Measurements from ENCODE around the gene PLA2G2D.

- TF ChIP-seq, protein P1, sequence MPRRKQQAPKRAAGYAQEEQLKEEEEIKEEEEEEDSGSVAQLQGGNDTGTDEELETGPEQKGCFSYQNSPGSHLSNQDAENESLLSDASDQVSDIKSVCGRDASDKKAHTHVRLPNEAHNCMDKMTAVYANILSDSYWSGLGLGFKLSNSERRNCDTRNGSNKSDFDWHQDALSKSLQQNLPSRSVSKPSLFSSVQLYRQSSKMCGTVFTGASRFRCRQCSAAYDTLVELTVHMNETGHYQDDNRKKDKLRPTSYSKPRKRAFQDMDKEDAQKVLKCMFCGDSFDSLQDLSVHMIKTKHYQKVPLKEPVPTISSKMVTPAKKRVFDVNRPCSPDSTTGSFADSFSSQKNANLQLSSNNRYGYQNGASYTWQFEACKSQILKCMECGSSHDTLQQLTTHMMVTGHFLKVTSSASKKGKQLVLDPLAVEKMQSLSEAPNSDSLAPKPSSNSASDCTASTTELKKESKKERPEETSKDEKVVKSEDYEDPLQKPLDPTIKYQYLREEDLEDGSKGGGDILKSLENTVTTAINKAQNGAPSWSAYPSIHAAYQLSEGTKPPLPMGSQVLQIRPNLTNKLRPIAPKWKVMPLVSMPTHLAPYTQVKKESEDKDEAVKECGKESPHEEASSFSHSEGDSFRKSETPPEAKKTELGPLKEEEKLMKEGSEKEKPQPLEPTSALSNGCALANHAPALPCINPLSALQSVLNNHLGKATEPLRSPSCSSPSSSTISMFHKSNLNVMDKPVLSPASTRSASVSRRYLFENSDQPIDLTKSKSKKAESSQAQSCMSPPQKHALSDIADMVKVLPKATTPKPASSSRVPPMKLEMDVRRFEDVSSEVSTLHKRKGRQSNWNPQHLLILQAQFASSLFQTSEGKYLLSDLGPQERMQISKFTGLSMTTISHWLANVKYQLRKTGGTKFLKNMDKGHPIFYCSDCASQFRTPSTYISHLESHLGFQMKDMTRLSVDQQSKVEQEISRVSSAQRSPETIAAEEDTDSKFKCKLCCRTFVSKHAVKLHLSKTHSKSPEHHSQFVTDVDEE (CRISPR knock-in tag; IDR thresholded peaks at IDR 0.05) = no peak
- TF ChIP-seq, protein P2, sequence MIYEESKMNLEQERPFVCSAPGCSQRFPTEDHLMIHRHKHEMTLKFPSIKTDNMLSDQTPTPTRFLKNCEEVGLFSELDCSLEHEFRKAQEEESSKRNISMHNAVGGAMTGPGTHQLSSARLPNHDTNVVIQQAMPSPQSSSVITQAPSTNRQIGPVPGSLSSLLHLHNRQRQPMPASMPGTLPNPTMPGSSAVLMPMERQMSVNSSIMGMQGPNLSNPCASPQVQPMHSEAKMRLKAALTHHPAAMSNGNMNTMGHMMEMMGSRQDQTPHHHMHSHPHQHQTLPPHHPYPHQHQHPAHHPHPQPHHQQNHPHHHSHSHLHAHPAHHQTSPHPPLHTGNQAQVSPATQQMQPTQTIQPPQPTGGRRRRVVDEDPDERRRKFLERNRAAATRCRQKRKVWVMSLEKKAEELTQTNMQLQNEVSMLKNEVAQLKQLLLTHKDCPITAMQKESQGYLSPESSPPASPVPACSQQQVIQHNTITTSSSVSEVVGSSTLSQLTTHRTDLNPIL (CRISPR knock-in tag; IDR thresholded peaks at IDR 0.05; ENCODE audit: low read depth) = no peak
- TF ChIP-seq CSRNP3 (CRISPR knock-in tag; IDR thresholded peaks at IDR 0.05) = no peak
- no peak for TF ChIP-seq ZFP3 (CRISPR knock-in tag; IDR thresholded peaks at IDR 0.05)
- TF ChIP-seq ZC3H10 (CRISPR knock-in tag; IDR thresholded peaks at IDR 0.05) = no peak
- TF ChIP-seq, protein P3, sequence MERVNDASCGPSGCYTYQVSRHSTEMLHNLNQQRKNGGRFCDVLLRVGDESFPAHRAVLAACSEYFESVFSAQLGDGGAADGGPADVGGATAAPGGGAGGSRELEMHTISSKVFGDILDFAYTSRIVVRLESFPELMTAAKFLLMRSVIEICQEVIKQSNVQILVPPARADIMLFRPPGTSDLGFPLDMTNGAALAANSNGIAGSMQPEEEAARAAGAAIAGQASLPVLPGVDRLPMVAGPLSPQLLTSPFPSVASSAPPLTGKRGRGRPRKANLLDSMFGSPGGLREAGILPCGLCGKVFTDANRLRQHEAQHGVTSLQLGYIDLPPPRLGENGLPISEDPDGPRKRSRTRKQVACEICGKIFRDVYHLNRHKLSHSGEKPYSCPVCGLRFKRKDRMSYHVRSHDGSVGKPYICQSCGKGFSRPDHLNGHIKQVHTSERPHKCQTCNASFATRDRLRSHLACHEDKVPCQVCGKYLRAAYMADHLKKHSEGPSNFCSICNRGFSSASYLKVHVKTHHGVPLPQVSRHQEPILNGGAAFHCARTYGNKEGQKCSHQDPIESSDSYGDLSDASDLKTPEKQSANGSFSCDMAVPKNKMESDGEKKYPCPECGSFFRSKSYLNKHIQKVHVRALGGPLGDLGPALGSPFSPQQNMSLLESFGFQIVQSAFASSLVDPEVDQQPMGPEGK (CRISPR knock-in tag; IDR thresholded peaks at IDR 0.05; ENCODE audit: borderline replicate concordance) = no peak
- no peak for TF ChIP-seq ZNF565 (CRISPR knock-in tag; conservative IDR thresholded peaks at IDR 0.05; ENCODE audit: low read depth)
- TF ChIP-seq TOX (CRISPR knock-in tag; IDR thresholded peaks at IDR 0.05; ENCODE audit: borderline replicate concordance) = no peak
- TF ChIP-seq CSDC2 (CRISPR knock-in tag; IDR thresholded peaks at IDR 0.05) = no peak
- no peak for TF ChIP-seq POU6F1 (CRISPR knock-in tag; IDR thresholded peaks at IDR 0.05; ENCODE audit: borderline replicate concordance, low read depth)
- TF ChIP-seq ARNTL (CRISPR knock-in tag; IDR thresholded peaks at IDR 0.05; ENCODE audit: borderline replicate concordance, low read depth) = no peak
- no peak for TF ChIP-seq ZFP30 (CRISPR knock-in tag; IDR thresholded peaks at IDR 0.05)
- no peak for TF ChIP-seq TCF4 (CRISPR knock-in tag; IDR thresholded peaks at IDR 0.05; ENCODE audit: borderline replicate concordance)
- no peak for TF ChIP-seq BACH2 (CRISPR knock-in tag; IDR thresholded peaks at IDR 0.05; ENCODE audit: borderline replicate concordance)
These were observed 6.9 kb downstream of the PLA2G2D start for GRCh38 chr1:20112279-20113000.
